HG03432 (cell line): Measurements from ENCODE around the gene SLC5A2.

ENCODE experiments used
- ATAC-seq: cut with Tn5 transposase; IDR thresholded peaks from one replicate; pipeline ENCODE4 v1.9.1; 2021; ENCODE audit warnings: mild to moderate bottlenecking, moderate library complexity; ENCODE audit not compliant: unreplicated experiment

Gene SLC5A2

DNA sequence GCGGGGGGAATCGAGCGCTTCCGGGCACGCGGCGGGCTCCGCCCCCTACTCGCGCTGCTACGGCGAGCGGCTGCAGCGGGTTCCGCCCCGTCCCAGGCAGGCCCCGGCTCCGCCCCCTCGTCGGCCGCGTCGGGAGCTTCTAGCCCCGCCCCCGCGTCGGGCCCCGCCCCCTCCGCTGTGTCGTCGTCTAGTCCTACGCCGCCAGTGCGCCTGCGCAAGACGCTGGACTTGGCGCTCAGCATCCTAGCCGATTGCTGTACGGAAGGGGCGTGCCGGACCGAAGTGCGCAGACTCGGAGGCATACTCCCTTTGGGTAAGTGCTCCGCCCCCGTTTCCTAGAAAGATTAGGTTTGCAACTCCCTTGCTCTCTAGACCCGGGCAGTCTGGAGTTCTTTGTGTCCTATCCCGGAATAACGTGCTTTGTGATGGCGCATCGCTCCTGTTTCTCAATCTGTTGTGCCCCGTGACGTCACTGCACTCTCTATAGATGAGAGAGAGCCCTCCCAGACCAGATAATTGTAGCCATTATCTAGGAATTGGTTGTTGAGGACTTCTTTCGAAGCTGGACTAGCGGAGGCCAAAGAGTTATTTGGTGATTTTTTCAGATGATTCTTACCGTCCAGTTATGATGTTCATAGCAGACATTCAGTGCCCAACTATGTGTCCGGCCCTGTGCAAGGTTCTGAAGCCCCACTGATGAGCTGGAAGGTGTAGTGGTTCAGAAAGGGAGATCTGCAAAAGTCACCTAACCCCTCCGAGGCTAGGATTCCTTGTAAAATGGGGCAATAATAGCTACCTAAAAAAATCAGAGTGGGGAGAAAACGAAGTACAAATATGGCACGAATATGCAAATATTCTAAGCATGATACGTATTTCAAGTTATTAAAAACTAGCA lies 23.0 kb upstream of the SLC5A2 start:
- ATAC-seq: peak; percentile 77

DNA sequence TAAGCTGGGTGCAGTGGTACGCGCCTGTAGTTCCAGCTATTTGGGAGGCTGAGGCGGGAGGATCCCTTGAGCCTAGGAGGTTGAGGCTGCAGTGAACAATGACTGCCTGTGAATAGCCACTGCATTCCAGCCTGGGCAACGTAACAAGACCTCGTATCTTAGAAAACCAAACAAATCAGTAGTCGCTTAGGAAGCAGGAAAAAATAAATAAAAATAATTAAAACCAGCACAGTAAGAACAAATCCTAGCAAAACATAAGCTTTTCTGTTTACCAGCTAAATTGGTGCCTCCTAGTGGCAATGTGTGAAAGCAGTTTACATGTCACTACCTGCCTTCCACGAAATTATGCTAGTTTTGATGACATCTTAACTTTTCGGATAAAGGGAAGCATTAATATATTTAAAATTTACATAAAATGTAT lies 22.3 kb upstream of the SLC5A2 start:
- ATAC-seq: no peak

DNA sequence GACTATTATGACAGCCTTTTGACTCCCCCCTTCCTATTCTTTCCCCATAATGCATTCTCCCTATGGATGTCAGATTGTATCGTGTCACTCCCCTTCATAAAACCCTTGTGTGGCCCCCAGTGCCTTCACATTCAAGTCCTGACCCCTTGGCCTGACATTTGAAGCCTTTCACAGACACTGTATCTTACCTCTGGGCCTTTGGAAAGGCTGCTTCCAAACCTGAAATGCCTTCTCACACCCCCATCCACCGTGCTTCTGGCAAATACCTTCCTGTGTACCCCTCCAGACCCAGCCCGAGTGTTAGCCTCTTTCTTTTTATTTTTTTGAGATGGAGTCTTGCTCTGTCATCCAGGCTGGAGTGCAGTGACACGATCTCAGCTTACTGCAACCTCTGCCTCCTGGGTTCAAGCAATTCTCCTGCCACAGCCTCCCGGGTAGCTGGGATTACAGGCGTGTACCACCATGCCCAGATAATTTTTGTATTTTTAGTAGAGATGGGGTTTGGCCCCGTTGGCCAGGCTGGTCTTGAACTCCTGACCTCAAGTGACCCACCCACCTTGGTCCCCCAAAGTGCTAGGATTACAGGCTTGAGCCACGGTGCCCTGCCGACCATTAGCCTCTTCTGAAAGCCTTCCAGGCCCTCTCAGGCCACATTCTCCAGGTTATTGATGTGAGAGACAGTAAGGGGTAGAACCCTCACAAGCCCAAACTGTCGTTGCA lies 21.6 kb upstream of the SLC5A2 start:
- no peak for ATAC-seq

DNA sequence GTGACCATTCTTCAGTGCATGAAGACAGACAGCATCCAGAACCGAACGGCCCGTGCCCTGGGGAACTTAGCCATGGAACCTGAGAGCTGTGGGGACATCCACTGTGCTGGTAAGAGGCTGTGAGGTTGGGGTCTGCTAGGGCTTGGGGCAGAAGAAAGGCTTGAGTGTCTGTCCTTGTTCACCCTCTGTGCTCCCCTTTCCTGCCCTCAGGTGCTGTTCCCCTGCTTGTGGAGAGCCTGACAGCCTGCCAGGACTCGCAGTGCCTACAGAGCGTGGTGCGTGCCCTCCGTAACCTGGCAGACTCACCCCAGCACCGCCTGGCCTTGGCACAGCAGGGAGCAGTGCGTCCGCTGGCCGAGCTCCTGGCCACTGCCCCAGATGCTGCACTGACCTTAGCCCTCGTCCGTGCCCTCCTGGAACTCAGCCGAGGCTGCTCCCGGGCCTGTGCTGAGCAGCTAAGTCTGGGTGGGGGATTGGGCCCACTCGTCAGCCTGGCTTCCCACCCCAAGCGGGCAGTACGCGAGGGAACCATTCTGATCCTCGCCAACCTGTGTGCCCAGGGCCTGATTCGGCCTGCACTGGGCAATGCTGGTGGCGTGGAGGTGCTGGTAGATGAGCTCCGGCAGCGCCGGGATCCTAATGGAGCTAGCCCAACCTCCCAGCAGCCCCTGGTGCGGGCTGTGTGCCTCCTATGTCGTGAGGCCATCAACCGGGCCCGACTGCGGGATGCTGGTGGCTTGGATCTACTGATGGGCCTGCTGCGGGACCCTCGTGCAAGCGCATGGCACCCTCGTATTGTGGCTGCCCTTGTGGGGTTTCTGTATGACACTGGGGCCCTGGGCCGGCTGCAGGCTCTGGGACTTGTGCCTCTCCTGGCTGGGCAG lies 20.8 kb upstream of the SLC5A2 start:
- ATAC-seq: no peak

DNA sequence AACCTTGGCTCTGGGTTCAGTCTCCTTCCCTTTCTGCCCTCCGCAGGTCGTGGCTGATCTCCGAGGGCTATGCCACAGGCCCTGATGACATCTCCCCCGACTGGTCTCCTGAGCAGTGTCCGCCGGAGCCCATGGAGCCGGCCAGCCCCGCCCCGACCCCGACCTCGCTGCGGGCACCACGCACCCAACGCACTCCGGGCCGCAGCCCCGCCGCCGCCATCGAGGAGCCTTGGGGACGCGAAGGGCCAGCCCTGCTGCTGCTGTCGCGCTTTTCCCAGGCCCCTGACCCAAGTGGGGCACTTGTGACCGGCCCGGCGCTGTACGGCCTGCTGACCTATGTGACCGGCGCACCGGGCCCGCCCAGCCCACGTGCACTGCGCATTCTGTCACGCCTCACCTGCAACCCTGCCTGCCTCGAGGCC lies 18.6 kb upstream of the SLC5A2 start:
- no peak for ATAC-seq

DNA sequence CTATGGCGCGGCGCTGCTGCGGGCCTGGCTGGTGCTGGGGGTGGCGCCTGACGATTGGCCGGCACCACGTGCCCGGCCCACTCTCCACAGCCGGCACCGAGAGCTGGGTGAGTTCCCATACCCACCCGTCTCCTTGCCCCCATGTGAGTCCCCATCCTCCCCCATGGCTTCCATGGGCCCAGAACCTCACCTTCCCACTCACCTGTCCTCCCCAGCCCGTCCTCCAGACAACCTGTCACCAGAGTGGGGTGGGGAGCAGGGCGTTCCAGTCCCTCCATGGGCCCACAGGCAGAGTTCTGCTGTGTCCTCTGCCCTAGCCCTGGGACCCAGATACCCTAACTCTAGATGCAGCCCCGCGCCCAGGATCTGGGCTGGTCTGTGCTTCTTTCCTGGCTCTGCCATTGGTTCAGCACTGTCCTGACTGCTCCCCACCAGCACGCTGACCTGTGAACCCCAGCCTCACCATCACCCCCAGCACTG lies 18.1 kb upstream of the SLC5A2 start:
- no peak for ATAC-seq

DNA sequence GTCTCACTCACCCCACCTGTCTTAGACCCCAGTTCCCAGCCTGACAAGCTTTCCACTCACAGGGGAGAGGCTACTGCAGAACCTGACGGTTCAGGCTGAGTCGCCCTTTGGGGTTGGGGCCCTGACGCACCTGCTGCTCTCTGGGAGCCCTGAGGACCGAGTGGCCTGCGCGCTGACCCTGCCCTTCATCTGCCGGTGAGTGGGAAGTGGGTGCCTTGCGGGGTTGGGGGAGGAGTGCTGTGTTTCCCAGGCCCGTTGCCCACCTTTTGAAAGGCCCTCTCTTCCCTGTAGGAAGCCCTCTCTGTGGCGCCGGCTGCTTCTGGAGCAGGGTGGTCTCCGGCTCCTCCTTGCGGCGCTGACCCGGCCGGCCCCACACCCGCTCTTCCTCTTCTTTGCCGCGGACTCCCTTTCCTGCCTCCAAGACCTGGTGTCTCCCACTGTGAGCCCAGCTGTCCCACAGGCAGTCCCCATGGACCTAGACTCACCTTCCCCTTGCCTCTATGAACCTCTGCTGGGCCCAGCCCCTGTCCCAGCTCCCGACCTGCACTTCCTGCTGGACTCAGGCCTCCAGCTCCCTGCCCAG lies 17.0 kb upstream of the SLC5A2 start:
- ATAC-seq: no peak

DNA sequence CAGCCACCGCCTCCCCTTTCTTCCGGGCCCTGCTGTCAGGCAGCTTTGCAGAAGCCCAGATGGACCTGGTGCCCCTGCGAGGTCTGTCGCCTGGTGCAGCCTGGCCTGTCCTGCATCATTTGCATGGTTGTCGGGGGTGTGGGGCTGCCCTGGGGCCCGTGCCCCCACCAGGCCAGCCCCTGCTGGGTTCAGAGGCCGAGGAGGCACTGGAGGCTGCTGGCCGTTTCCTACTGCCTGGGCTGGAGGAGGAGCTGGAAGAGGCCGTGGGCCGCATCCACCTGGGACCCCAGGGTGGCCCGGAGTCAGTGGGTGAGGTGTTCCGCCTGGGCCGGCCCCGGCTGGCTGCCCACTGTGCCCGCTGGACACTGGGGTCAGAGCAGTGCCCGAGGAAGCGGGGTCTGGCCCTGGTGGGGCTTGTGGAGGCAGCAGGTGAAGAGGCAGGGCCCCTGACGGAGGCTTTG lies 16.5 kb upstream of the SLC5A2 start:
- ATAC-seq: no peak

DNA sequence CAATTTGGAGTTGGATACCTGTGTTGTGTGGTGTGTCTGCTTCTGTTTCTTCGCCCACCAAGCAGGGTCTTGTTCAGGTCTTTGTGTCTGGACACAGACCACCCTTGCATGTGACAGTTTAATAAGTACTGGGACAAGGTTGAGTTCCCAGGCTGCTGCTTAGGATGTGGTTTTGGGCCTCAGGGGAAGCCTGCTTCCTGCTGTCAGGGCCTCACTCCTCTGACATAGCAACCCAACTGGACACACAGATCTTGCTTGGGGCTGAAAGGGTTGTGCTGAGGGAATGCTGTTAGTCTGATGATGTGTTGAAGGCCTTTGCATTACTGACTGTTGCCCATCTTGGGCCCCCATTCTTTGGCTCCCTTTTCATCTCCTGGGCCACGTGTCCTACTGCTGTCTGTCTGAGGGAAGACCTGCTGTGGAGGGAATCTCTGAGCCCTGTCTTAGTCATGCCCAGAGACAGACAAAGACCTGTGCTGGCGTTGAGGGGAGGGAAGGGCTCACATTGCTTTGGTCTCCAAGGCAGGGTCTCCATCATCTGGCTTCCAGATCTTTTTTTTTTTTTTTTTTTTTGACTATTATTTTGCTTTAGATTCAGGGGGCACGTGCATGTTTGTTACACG lies 15.7 kb upstream of the SLC5A2 start:
- ATAC-seq: peak; percentile 54

DNA sequence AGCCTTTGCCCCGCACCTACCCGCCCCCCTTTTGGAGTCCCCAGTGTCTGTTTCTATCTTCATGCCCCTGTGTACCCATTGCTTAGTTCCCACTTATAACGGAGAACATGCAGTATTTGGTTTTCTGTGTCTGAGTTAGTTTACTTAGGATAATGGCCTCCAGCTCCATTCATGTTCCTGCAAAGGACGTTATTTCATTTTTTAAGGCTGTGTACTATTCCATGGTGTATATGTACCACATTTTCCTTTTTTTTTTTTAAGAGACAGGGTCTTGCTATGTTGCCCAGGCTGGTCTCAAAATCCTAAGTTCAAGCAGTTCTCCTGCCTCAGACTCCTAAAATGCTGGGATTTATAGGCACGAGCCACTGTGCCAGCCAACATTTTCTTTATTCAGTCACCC lies 15.1 kb upstream of the SLC5A2 start:
- ATAC-seq: no peak

DNA sequence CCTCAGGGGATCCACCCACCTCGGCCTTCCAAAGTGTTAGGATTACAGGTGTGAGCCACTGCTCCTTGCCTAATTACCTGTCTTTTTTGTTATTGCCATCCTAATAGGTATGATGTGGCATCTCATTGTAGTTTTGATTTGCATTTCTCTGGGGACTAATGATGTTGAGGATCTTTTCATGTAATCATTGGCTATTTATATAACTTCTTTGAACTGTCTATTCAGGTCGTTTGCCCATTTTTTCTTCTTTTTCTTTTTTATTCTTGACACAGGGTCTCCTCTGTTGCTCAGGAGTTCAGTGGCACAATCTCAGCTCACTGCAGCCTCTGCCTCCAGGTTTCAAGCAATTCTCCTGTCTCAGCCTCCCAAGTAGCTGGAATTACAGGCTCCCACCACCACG lies 12.3 kb upstream of the SLC5A2 start:
- ATAC-seq: no peak

DNA sequence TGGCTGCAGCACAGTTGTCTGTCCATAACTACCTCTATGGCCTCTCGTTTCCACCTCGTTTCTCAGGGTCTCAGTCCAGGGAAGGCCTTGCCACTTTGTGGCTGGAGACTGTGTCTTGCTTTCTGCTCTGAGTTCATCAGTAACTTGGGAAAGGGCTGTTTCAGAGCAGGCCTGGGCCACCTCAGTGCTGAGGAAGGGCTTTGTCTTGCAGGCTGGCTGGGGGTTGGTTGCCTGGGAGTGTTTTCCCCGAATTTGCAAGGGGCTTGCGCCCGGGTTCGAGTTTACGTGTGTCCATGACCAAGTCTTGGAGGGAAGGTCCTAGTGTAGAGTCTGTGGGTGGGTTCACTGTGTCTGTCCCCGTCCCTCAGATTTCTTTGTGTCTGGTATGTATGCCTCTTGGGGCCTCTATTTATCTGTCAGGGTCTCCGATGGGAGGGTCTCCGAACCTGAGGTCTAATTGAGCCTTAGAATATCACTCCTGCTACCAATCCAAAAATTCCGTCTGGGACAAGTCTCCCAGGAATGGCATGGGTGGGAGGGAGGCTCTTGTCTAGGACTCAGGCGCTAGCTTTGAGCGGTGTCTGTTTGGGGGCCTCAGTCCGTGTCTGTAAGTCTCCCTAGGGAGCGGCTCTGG lies 11.6 kb upstream of the SLC5A2 start:
- no peak for ATAC-seq

DNA sequence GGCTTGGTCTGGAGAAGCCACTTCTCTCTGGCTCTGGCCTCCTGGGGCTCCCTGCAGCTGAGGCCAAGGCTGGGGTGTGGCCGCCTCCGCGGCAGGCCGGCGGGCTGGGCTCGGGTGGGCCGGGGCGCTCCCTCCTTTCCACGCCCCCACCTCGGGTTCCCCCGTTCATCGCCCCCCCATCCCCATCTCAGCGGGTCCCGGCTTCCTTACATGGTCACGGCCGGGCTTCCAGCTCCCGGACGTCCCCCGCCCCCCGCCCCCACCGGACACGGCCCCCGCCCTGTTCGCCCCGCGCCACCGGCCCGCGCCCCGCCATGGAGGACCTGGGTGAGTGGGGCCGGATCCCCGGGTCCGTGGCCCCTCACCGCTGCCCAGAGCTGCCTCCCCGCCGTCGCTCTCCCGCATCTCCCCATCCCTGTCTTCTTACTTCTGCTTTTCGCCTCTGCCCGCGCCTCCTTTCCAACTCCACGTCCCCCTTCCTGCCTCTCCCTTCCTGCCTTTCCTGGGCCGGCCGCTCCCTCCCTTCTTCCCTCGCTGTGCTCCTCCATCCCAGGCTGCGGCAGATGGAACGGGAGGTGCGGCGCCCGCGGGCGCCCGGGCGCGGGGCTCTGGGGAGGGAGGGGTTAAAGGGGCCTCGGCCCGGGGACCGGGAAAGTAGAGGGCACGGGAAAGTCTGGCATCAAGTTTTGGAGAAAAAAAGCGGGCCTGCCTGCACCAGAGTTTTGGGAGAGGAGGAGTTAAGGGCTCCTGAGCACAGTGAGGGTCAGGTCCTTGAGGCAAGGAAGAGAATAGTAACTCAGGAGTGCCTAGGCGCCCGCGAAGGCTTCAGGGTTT lies 10.8 kb upstream of the SLC5A2 start, which contains the start of gene TGFB1I1:
TGFB1I1 (plus strand) TSS at position 278 of the 834 bp plus-strand sequence; CDS start at position 315, 37 bp downstream.
- ATAC-seq: no peak

DNA sequence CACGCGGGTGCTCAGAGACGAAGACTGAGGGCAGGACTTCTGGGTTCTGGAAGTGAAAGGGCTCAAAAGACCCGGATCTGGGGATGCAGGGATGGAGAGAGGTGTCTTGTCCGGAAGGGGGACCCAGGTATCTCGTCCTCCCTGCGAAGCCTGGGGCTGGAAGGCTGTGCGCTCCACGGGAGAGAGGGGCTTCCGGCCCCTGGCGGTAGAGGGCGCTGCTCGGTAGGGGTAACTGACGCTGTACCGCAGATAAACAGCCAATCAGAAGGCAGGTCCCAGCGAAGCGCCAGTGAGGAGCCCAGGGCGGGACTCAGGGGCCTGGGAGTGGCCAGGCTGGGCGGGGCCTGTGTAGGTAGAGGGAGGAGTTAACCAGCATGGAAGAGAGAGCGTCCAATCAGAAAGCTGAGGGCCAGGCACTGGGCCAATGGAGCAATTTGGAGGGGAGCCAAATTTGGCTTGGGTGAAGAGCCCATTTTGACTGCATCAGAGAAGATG lies 10.2 kb upstream of the SLC5A2 start:
- no peak for ATAC-seq

DNA sequence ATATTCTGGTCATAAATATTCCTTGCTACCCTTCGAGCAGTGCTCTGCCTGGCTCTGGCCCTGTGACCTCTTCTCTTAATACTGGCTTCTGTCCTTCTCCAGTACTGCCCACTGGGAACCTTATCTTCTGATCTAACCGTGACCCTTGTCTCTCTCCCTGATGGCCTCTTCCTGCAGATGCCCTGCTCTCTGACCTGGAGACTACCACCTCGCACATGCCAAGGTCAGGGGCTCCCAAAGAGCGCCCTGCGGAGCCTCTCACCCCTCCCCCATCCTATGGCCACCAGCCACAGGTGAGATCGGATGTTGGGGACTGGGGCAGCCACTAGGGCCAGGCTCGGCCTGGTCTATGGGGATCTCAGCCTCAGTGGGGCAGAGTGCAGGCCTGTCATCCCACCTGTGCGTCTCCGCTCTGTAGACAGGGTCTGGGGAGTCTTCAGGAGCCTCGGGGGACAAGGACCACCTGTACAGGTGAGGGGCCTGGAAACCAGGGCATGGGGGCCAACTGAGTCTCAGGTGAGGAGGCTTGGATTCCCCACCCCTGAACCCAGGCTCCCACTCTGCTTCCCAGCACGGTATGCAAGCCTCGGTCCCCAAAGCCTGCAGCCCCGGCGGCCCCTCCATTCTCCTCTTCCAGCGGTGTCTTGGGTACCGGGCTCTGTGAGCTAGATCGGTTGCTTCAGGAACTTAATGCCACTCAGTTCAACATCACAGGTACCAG lies 9.5 kb upstream of the SLC5A2 start:
- ATAC-seq: no peak

DNA sequence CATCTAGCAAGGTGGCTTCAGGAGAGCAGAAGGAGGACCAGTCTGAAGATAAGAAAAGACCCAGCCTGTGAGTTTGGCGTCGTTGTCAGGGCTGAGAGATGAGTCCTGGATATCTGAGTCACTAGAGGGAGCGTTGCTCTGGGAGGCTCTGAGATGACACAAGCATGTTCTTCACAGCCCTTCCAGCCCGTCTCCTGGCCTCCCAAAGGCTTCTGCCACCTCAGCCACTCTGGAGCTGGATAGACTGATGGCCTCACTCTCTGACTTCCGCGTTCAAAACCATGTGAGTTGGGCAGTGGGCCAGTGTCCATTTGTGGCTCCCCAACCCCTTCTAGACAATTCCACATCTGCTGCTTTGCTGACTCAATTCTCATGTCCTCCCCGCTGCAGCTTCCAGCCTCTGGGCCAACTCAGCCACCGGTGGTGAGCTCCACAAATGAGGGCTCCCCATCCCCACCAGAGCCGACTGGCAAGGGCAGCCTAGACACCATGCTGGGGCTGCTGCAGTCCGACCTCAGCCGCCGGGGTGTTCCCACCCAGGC lies 8.7 kb upstream of the SLC5A2 start:
- no peak for ATAC-seq
